H1 (cell line): ENCODE results near the gene SLC23A1. TPM values are rescaled to one million over a fixed set of nuclear protein-coding genes. Genes with fewer than 3 reads are reported as not detected.

ENCODE experiments used
- CTCF ChIA-PET: fragments of 300-600 bp; sonication (Branson Sonifier 250); formaldehyde crosslinking; loops from one replicate; lab custom pipeline; 2021; ENCODE audit not compliant: partially characterized antibody; lab: Charles Lee
- POLR2A ChIA-PET: fragments of 300-600 bp; sonication (Branson Sonifier 250); formaldehyde crosslinking; loops from one replicate; lab custom pipeline; 2021; ENCODE audit warnings: inconsistent platforms; ENCODE audit not compliant: partially characterized antibody; lab: Charles Lee
- DNase-seq, 2 experiments: peaks; one replicate each; pipeline versions ENCODE4 v3.0.0 to v3.0.0-alpha.2; 2010 to 2022; ENCODE audit warnings: low spot score in 2 of 2, low read depth in 1 of 2, mixed read lengths in 1 of 2
- FAIRE-seq: peaks from 2 replicates; lab custom pipeline; 2011; peaks lifted over from hg19 to GRCh38; lab: Jason Lieb, UNC
- H2AFZ ChIP-seq: 2 replicates; pipeline ENCODE4 v1.8.1; 2012; ENCODE audit warnings: low read length, inconsistent platforms
- H2AK5ac ChIP-seq: 2 replicates; pipeline ENCODE4 v1.6.1; 2013; ENCODE audit warnings: low read depth, low read length
- H2BK120ac ChIP-seq: replicated peaks from 2 replicates; pipeline ENCODE3; 2013; ENCODE audit warnings: low read depth, low read length, inconsistent platforms
- H2BK12ac ChIP-seq: 2 replicates; pipeline ENCODE4 v1.6.1; 2013; ENCODE audit warnings: low read depth, low read length
- H2BK15ac ChIP-seq: 2 replicates; pipeline ENCODE4 v1.6.1; 2013; ENCODE audit warnings: low read length
- H2BK20ac ChIP-seq: 2 replicates; pipeline ENCODE4 v1.6.1; 2013; ENCODE audit warnings: low read length
- H2BK5ac ChIP-seq: 2 replicates; pipeline ENCODE4 v1.6.1; 2013; ENCODE audit warnings: low read depth, low read length
- H3K14ac ChIP-seq: 2 replicates; pipeline ENCODE4 v1.6.1; 2013; ENCODE audit warnings: inconsistent platforms; ENCODE audit not compliant: insufficient read length
- H3K18ac ChIP-seq: 2 replicates; pipeline ENCODE4 v1.6.1; 2013; ENCODE audit warnings: low read length; ENCODE audit errors: extremely low read depth
- H3K23ac ChIP-seq: 2 replicates; pipeline ENCODE4 v1.6.1; 2013; ENCODE audit warnings: inconsistent platforms; ENCODE audit not compliant: insufficient read length
- H3K23me2 ChIP-seq: 2 replicates; pipeline ENCODE4 v1.6.1; 2013; ENCODE audit warnings: low read depth, low read length
- H3K27ac ChIP-seq: 2 replicates; pipeline ENCODE4 v1.6.1; 2011; ENCODE audit warnings: low read depth, low read length, inconsistent platforms
- H3K27me3 ChIP-seq, 4 experiments: replicated peaks in 1 of 4; 1 replicate in 1 of 4; 2 replicates in 3 of 4; pipeline versions ENCODE4 v1.6.1 to v1.8.1; 2011 to 2013; ENCODE audit warnings: low read length in 3 of 4, mild to moderate bottlenecking in 3 of 4, inconsistent platforms in 2 of 4, mixed read lengths in 2 of 4, moderate library complexity in 1 of 4; ENCODE audit not compliant: control insufficient read depth in 3 of 4, insufficient read depth in 3 of 4; ENCODE audit errors: extremely low read depth in 1 of 4
- H3K36me3 ChIP-seq, 4 experiments: 2 replicates each; pipeline versions ENCODE4 v1.6.1 to v1.8.1; 2011 to 2013; ENCODE audit warnings: mild to moderate bottlenecking in 4 of 4, low read length in 3 of 4, moderate library complexity in 2 of 4, control low read depth in 1 of 4, inconsistent platforms in 1 of 4; ENCODE audit not compliant: insufficient read depth in 4 of 4, control insufficient read depth in 2 of 4
- H3K4ac ChIP-seq: replicated peaks from 2 replicates; pipeline ENCODE3; 2013; ENCODE audit warnings: low read length, low read depth, mixed read lengths, inconsistent platforms; ENCODE audit not compliant: insufficient read length
- H3K4me1 ChIP-seq, 4 experiments: replicated peaks in 1 of 4; 1 replicate in 1 of 4; 2 replicates in 3 of 4; pipeline versions ENCODE4 v1.6.1 to v1.8.1; 2011 to 2013; ENCODE audit warnings: low read length in 3 of 4, inconsistent platforms in 2 of 4, mixed read lengths in 1 of 4; ENCODE audit not compliant: insufficient read depth in 4 of 4, control insufficient read depth in 3 of 4
- H3K4me2 ChIP-seq, 2 experiments: 2 replicates each; pipeline versions ENCODE4 v1.6.1 to v1.8.1; 2011 to 2013; ENCODE audit warnings: low read depth in 2 of 2, low read length in 2 of 2, control low read depth in 1 of 2, inconsistent platforms in 1 of 2, mild to moderate bottlenecking in 1 of 2; ENCODE audit not compliant: insufficient read depth in 1 of 2
- H3K4me3 ChIP-seq, 4 experiments: fragments of 200-600, 300-600 bp in 1 of 4; sonication (generic), shearing (Covaris generic), sonication (Bioruptor Twin) in 1 of 4; 2 replicates each; pipeline versions ENCODE4 v1.5.1 to v1.8.1; 2011 to 2016; ENCODE audit warnings: low read length in 4 of 4, low read depth in 3 of 4, control low read depth in 2 of 4, inconsistent platforms in 2 of 4, mild to moderate bottlenecking in 2 of 4, mixed read lengths in 1 of 4, moderate library complexity in 1 of 4; ENCODE audit not compliant: insufficient read depth in 2 of 4; ENCODE audit errors: extremely low read depth in 1 of 4
- H3K56ac ChIP-seq: replicated peaks from 2 replicates; pipeline ENCODE3; 2013; ENCODE audit warnings: low read depth, mild to moderate bottlenecking, mixed read lengths, low read length, inconsistent platforms; ENCODE audit not compliant: insufficient read length
- H3K79me1 ChIP-seq: 2 replicates; pipeline ENCODE4 v1.6.1; 2013; ENCODE audit warnings: low read depth, low read length, control low read depth
- H3K79me2 ChIP-seq, 2 experiments: 2 replicates each; pipeline versions ENCODE4 v1.6.1 to v1.8.1; 2012 to 2013; ENCODE audit warnings: low read length in 2 of 2, mild to moderate bottlenecking in 2 of 2, inconsistent platforms in 1 of 2; ENCODE audit not compliant: insufficient read depth in 2 of 2, control insufficient read depth in 1 of 2
- H3K9ac ChIP-seq, 4 experiments: replicated peaks in 1 of 4; 1 replicate in 1 of 4; 2 replicates in 3 of 4; pipeline versions ENCODE4 v1.6.1 to v1.8.1; 2011 to 2013; ENCODE audit warnings: low read depth in 3 of 4, low read length in 3 of 4, control low read depth in 2 of 4, mild to moderate bottlenecking in 2 of 4, moderate library complexity in 2 of 4, inconsistent platforms in 1 of 4; ENCODE audit errors: extremely low read depth in 1 of 4
- H3K9me3 ChIP-seq, 2 experiments: 2 replicates each; pipeline versions ENCODE4 v1.6.1 to v1.8.1; 2012 to 2013; ENCODE audit warnings: mild to moderate bottlenecking in 2 of 2, moderate library complexity in 2 of 2, control low read depth in 1 of 2, inconsistent platforms in 1 of 2, low read depth in 1 of 2, low read length in 1 of 2, mixed read lengths in 1 of 2; ENCODE audit not compliant: insufficient read depth in 2 of 2
- H4K20me1 ChIP-seq, 2 experiments: replicated peaks in 1 of 2; 2 replicates each; pipeline versions ENCODE3 to v1.8.1; 2011 to 2013; ENCODE audit warnings: inconsistent platforms in 2 of 2, low read length in 2 of 2, mild to moderate bottlenecking in 1 of 2; ENCODE audit not compliant: insufficient read depth in 2 of 2, control insufficient read depth in 1 of 2
- H4K5ac ChIP-seq: 2 replicates; pipeline ENCODE4 v1.6.1; 2013; ENCODE audit warnings: low read length, low read depth, mixed read lengths, inconsistent platforms; ENCODE audit not compliant: insufficient read length
- H4K8ac ChIP-seq: 2 replicates; pipeline ENCODE4 v1.8.0; 2013; ENCODE audit warnings: mild to moderate bottlenecking, moderate library complexity, low read length, inconsistent platforms; ENCODE audit not compliant: insufficient read depth; ENCODE audit errors: extremely low read depth
- H4K91ac ChIP-seq: replicated peaks from 2 replicates; pipeline ENCODE3; 2013; ENCODE audit warnings: low read length, mixed read lengths, inconsistent platforms; ENCODE audit not compliant: insufficient read length
- JUN ChIP-seq: IDR thresholded peaks from 2 replicates; pipeline ENCODE4 v1.6.1; 2011; ENCODE audit warnings: low read depth, mild to moderate bottlenecking, improper control_type of control experiment, low read length
- KDM1A ChIP-seq: fragments of 200-600, 300-600 bp; sonication (generic); IDR thresholded peaks from 2 replicates; pipeline ENCODE4 v1.7.1; 2016; ENCODE audit warnings: mild to moderate bottlenecking, low read length, borderline replicate concordance
- PHF8 ChIP-seq: fragments of 200-600 bp; sonication (generic); conservative IDR thresholded peaks from 2 replicates; pipeline ENCODE4 v1.7.1; 2012; ENCODE audit warnings: low read depth, mild to moderate bottlenecking, inconsistent platforms, low read length, moderate library complexity
- RAD21 ChIP-seq, 2 experiments: IDR thresholded peaks in 1 of 2; conservative IDR thresholded peaks in 1 of 2; 2 replicates each; pipeline ENCODE4 v1.6.1; 2011; ENCODE audit warnings: low read depth in 2 of 2, low read length in 2 of 2, improper control_type of control experiment in 1 of 2, inconsistent platforms in 1 of 2, mild to moderate bottlenecking in 1 of 2, moderate library complexity in 1 of 2
- WGBS, 2 experiments: shearing (Covaris generic) in 1 of 2; methylation state at CpG; one replicate each; pipeline versions ENCODE4 v1.1.6 to v1.1.7; 2013 to 2015; ENCODE audit warnings: low lambda C conversion rate in 2 of 2, mixed read lengths in 2 of 2, inconsistent platforms in 1 of 2, low coverage in 1 of 2, missing lambda C conversion rate in 1 of 2; ENCODE audit not compliant: insufficient replicate concordance in 2 of 2, insufficient coverage in 1 of 2, insufficient read length in 1 of 2; ENCODE audit errors: extremely low coverage in 1 of 2, missing lambda C conversion rate in 1 of 2; 5-methylcytosine and 5-hydroxymethylcytosine counted together
- polyA plus RNA-seq, 7 experiments: library from polyadenylated mRNA; depleted of rRNA in 3 of 7; stranded (reverse) in 5 of 7; unstranded in 2 of 7; fragments of >200 nt in 5 of 7; fragments of 200-250 nt in 2 of 7; gene quantifications; 1 replicate in 5 of 7; 2 replicates in 1 of 7; 4 replicates in 1 of 7; pipeline versions ENCODE4 v1.2.1 to v1.2.3, GENCODE V29; 2011 to 2013; ENCODE audit warnings: missing spikeins in 2 of 7, mixed read lengths in 2 of 7
- total RNA-seq: library from RNA; stranded (reverse); fragmentation: NEBNext Ultra II Directional; extraction: Animal tissue kit (Norgen Biotek cat#: 25700); gene quantifications from 2 replicates; pipeline ENCODE4 v1.2.1, GENCODE V29; 2021
- TF ChIP-seq, protein P1 (sequence below), 3 experiments: IDR thresholded peaks; 1 replicate in 2 of 3; 2 replicates in 1 of 3; pipeline versions ENCODE4 v1.5.1 to v1.6.1; 2011; ENCODE audit warnings: low read length in 3 of 3, mild to moderate bottlenecking in 3 of 3, inconsistent platforms in 2 of 3, low read depth in 1 of 3, moderate library complexity in 1 of 3; ENCODE audit not compliant: insufficient read depth in 1 of 3; ENCODE audit errors: control extremely low read depth in 1 of 3

The SLC23A1 gene
- total and polyA plus RNA-seq, 2 of the 8 experiments (the other 6 are each of a cell fraction or from before 2014, with no cell fraction given): not detected

GRCh38 chr5:139385061-139386049, 2.3 kb upstream of the SLC23A1 start:
- no peak overlapping the region; the same call in 1 of the 2 replicates for H2BK5ac ChIP-seq

More at GRCh38 chr5:139385061-139386049, 2.3 kb upstream of the SLC23A1 start:
- Histone ChIP-seq H4K8ac (no peak overlapping the region), H4K91ac (no peak overlapping the region), H4K5ac (no peak overlapping the region), H2BK20ac (no peak overlapping the region), H3K4me3 (no peak overlapping the region), H3K27ac (no peak overlapping the region), H3K79me1 (no peaks in the 10 kb centered on the region; the same call in 1 of the 2 replicates), H3K36me3 (no peaks in the 10 kb centered on the region), H2BK12ac (no peak overlapping the region), H3K4me1 (peaks cover 3 to 12% (median 9%) of the 10 kb centered on the region in 4 experiments), H3K4me2 (no peak overlapping the region), H3K79me2 (no peaks in the 10 kb centered on the region), H3K4ac (no peak overlapping the region), H3K23me2 (no peaks in the 10 kb centered on the region), H3K18ac (no peak overlapping the region), H3K9me3 (no peaks in the 10 kb centered on the region), H3K23ac (no peak overlapping the region), H4K20me1 (peaks cover 0 to 2% of the 10 kb centered on the region in 2 experiments), H3K27me3 (no peaks in the 10 kb centered on the region), H3K14ac (no peak overlapping the region), H3K56ac (no peak overlapping the region), H2AK5ac (no peak overlapping the region), H3K9ac (no peak overlapping the region)
- FAIRE-seq (no peak), DNase-seq (no peak)
- WGBS, 2 experiments: 89% methylated on average over 8 of the region's 8 CpGs; no CpG with 5 or more reads in 1 of the 2 experiments
- ChIA-PET POLR2A (interaction anchor here (0.5 to 2.4 kb wide), 5 partner anchors 9 to 102 kb away, joined by 3 to 8 read pairs (median 3); no protein-coding TSS in a partner anchor), CTCF (interaction anchor here (1.1 to 2.7 kb wide), 2 partner anchors 17 to 219 kb away, joined by 5 to 15 read pairs; no protein-coding TSS in a partner anchor)
- TF ChIP-seq, protein P1, sequence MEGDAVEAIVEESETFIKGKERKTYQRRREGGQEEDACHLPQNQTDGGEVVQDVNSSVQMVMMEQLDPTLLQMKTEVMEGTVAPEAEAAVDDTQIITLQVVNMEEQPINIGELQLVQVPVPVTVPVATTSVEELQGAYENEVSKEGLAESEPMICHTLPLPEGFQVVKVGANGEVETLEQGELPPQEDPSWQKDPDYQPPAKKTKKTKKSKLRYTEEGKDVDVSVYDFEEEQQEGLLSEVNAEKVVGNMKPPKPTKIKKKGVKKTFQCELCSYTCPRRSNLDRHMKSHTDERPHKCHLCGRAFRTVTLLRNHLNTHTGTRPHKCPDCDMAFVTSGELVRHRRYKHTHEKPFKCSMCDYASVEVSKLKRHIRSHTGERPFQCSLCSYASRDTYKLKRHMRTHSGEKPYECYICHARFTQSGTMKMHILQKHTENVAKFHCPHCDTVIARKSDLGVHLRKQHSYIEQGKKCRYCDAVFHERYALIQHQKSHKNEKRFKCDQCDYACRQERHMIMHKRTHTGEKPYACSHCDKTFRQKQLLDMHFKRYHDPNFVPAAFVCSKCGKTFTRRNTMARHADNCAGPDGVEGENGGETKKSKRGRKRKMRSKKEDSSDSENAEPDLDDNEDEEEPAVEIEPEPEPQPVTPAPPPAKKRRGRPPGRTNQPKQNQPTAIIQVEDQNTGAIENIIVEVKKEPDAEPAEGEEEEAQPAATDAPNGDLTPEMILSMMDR (IDR thresholded peaks at IDR 0.05; ENCODE audit: control extremely low read depth in 1 of 3, insufficient read depth in 1 of 3, low read depth in 1 of 3, low read length in 3 of 3): peak in 1 of 3 experiments; percentile 2; a peak in 1 of 4 replicates
- TF ChIP-seq JUN: no peak
- TF ChIP-seq PHF8: no peak
- no peak for TF ChIP-seq KDM1A
- 0 out of 4 replicates have a peak, but pooled peaks of 1 of the 2 experiments have one; percentile 8 for TF ChIP-seq RAD21 (IDR thresholded peaks at IDR 0.05 in 1 of 2, conservative IDR thresholded peaks at IDR 0.05 in 1 of 2; ENCODE audit: low read depth in 2 of 2, low read length in 2 of 2)
- TF ChIP-seq, all 59 proteins: peak for 2
- H2AFZ ChIP-seq: no peak overlapping the region
- H2BK15ac ChIP-seq: no peak overlapping the region
- no peak overlapping the region for H2BK120ac ChIP-seq
